ENCODE measurements around the gene PDE4B. TPM values are rescaled to one million over a fixed set of nuclear protein-coding genes. Genes with fewer than 3 reads are reported as not detected.

Gene PDE4B
- polyA plus RNA-seq, 1 experiment, result 17.6 TPM

DNA sequence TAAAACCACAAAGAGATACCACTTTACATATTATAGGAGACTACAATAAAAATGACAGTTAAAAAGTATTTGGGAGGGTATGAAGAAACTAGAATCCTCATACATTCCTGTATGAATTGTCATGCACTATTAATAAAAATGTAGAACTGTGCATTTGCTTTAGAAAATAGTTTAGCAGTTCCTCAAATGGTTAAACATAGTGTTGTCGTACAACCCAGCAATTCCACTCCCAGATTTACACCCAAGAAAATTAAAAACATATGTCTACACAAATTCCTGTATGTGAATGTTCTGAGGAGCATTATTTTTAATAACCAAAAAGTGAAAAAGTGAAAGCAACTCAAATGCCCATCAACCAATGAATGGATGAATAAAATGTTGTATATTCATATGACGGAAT, 23.1 kb upstream of the PDE4B start:
- H3K4me3 ChIP-seq (ENCODE audit: low read depth, low read length), result no peak overlapping the region
- TF ChIP-seq, protein P1, sequence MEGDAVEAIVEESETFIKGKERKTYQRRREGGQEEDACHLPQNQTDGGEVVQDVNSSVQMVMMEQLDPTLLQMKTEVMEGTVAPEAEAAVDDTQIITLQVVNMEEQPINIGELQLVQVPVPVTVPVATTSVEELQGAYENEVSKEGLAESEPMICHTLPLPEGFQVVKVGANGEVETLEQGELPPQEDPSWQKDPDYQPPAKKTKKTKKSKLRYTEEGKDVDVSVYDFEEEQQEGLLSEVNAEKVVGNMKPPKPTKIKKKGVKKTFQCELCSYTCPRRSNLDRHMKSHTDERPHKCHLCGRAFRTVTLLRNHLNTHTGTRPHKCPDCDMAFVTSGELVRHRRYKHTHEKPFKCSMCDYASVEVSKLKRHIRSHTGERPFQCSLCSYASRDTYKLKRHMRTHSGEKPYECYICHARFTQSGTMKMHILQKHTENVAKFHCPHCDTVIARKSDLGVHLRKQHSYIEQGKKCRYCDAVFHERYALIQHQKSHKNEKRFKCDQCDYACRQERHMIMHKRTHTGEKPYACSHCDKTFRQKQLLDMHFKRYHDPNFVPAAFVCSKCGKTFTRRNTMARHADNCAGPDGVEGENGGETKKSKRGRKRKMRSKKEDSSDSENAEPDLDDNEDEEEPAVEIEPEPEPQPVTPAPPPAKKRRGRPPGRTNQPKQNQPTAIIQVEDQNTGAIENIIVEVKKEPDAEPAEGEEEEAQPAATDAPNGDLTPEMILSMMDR (IDR thresholded peaks at IDR 0.05; ENCODE audit: low read depth, low read length), result no peak
- H3K27ac ChIP-seq (ENCODE audit: low read depth, low read length), result no peak overlapping the region
- no peaks in the 10 kb centered on the region for H3K9me3 ChIP-seq (ENCODE audit: control insufficient read depth, insufficient read depth, low read length)
- H3K27me3 ChIP-seq (ENCODE audit: control insufficient read depth, insufficient read depth, low read length), result no peaks in the 10 kb centered on the region
- no peak for DNase-seq (ENCODE audit: low read depth, low spot score)
- ChIA-PET POLR2A (no interaction called here), CTCF (no interaction called here)

GRCh38 chr1:65772607-65773006, 20.1 kb upstream of the PDE4B start:
- DNase-seq (ENCODE audit: low read depth, low spot score), result no peak
- H3K9me3 ChIP-seq (ENCODE audit: control insufficient read depth, insufficient read depth, low read length), result no peaks in the 10 kb centered on the region
- H3K27me3 ChIP-seq (ENCODE audit: control insufficient read depth, insufficient read depth, low read length), result no peaks in the 10 kb centered on the region
- ChIA-PET POLR2A (no interaction called here), CTCF (no interaction called here)
- H3K4me3 ChIP-seq (ENCODE audit: low read depth, low read length), result no peak overlapping the region
- TF ChIP-seq, protein P1 (IDR thresholded peaks at IDR 0.05; ENCODE audit: low read depth, low read length), result no peak
- H3K27ac ChIP-seq (ENCODE audit: low read depth, low read length), result no peak overlapping the region

- POLR2A ChIA-PET, result no interaction called here
- H3K27me3 ChIP-seq (ENCODE audit: control insufficient read depth, insufficient read depth, low read length), result no peaks in the 10 kb centered on the region
- no peak for DNase-seq (ENCODE audit: low read depth, low spot score)
- no peak overlapping the region for H3K27ac ChIP-seq (ENCODE audit: low read depth, low read length)
- TF ChIP-seq, protein P1 (IDR thresholded peaks at IDR 0.05; ENCODE audit: low read depth, low read length), result no peak
- CTCF ChIA-PET, result no interaction called here
- H3K9me3 ChIP-seq (ENCODE audit: control insufficient read depth, insufficient read depth, low read length), result no peaks in the 10 kb centered on the region
- no peak overlapping the region for H3K4me3 ChIP-seq (ENCODE audit: low read depth, low read length)
Measured at GRCh38 chr1:65773391-65774123, 19.1 kb upstream of the PDE4B start.

DNA sequence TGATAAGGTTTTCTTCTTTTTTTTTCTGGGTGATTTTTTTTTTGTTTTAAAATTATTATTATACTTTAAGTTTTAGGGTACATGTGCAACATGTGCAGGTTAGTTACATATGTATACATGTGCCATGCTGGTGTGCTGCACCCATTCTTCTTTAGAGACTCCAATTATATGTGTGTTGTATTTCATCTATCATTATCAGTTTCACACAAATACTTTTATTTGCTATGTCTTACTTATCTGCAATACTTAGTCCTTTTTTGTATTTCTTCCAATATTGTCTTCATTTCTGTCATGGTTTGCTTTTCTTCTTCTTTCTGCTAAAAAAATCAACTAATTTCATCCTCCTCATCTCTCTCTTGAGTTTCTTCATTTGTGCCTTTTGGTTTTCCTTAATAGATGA, 3.9 kb upstream of the PDE4B start:
- Histone ChIP-seq H3K4me3 (ENCODE audit: low read depth, low read length) (no peak overlapping the region), H3K9me3 (ENCODE audit: control insufficient read depth, insufficient read depth, low read length) (no peaks in the 10 kb centered on the region), H3K27me3 (ENCODE audit: control insufficient read depth, insufficient read depth, low read length) (no peaks in the 10 kb centered on the region), H3K27ac (ENCODE audit: low read depth, low read length) (no peak overlapping the region)
- no peak for DNase-seq (ENCODE audit: low read depth, low spot score)
- POLR2A ChIA-PET, result no interaction called here
- TF ChIP-seq, protein P1 (IDR thresholded peaks at IDR 0.05; ENCODE audit: low read depth, low read length), result no peak
- CTCF ChIA-PET, result no interaction called here

DNA sequence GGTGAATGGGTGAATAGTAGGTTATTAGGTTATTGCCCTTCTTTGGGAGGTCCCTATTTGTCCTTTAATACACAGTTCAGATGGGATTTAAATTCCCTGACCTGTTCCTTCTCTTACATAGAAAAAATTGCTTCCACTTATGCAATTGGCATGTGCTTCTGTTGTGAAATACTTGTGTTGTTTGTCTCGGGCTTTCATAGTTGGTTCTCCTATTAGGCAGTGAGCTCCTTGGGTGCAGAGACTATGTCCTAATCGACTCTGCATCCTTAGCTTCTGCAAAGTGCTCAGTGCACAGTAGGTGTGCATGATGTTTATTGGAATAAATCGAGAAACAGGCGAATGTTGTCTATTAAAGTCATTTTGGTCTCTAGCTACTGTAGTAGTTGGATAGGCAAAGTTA, 1.3 kb upstream of the PDE4B start:
- ChIA-PET CTCF (interaction anchor here (1.4 kb wide), 1 partner anchor 20 kb away, joined by 5 read pairs; no protein-coding TSS in a partner anchor), POLR2A (interaction anchor here (0.6 to 1.7 kb wide), 2 partner anchors 20 to 23 kb away, joined by 6 to 8 read pairs; no protein-coding TSS in a partner anchor)
- no peak for DNase-seq (ENCODE audit: low read depth, low spot score)
- Histone ChIP-seq H3K4me3 (ENCODE audit: low read depth, low read length) (no peak overlapping the region; the same call in 1 of the 2 replicates), H3K27me3 (ENCODE audit: control insufficient read depth, insufficient read depth, low read length) (no peaks in the 10 kb centered on the region), H3K9me3 (ENCODE audit: control insufficient read depth, insufficient read depth, low read length) (no peaks in the 10 kb centered on the region), H3K27ac (ENCODE audit: low read depth, low read length) (no peak overlapping the region)
- TF ChIP-seq, protein P1 (IDR thresholded peaks at IDR 0.05; ENCODE audit: low read depth, low read length), result no peak
